Measurements from ENCODE around the gene DHODH. TPM values are rescaled to one million over a fixed set of nuclear protein-coding genes. Genes with fewer than 3 reads are reported as not detected.

Gene DHODH
- total RNA-seq, 2 experiments from 2014 or later: 15.5 to 21.4 TPM

DNA sequence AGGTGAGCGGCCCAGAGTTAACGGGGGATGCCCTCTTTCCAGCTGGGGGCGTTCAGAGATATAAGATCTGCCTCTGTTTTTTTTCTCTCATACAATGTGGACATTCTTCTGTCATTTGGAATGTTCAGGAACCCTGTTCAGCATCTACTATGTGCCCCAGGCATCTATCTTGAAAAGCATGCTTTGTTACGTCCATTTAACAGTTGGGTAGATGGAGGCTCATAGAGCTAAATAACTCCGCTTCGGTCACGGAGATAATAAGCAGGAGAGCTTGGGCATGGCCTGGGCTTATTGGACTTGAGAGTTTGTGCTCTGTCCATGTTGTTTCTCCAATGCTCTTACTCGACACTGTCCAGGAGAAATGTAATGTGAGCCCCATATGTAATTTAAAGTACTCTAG, 6.1 kb downstream of the DHODH start:
- intact Hi-C loops (cut with DNase I, micrococcal nuclease): no loop called here
- DNase-seq (no peak), ATAC-seq (no peak)
- Mint-ChIP-seq H3K4me1 (peaks cover 22% of the 10 kb centered on the region), H3K4me3 (no peak overlapping the region), H3K27ac (no peak overlapping the region), H3K9me3 (ENCODE audit: low read depth) (no peaks in the 10 kb centered on the region), H3K36me3 (ENCODE audit: low read depth) (peaks cover 31% of the 10 kb centered on the region), H3K27me3 (no peaks in the 10 kb centered on the region)
- ChIA-PET CTCF (interaction anchor here (1.0 to 1.1 kb wide), 2 partner anchors 140 to 404 kb away, joined by 3 read pairs; no protein-coding TSS in a partner anchor), POLR2A (no interaction called here)

DNA sequence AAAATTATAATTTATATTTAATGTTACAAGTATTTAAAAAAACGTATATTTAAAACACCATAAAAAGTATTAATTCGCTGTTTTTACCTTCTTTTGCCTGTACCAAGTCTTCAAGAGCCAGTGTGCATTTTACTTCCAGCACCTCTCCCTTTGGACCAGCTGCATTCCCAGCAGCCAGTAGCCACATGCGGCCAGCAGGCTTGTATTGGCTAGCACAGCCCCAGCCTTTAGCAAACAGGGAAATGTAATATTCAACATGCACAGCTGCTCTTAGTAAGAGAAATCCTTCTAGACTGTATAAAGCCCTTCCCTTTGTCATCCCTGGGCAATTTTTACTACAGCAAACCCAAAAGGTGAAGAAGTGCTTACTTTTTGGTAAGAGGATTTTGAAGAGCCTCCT, 6.6 kb downstream of the DHODH start:
- CTCF ChIA-PET: no interaction called here
- intact Hi-C loops (cut with DNase I, micrococcal nuclease): no loop called here
- Mint-ChIP-seq H3K36me3 (ENCODE audit: low read depth) (peaks cover 27% of the 10 kb centered on the region), H3K27ac (no peak overlapping the region), H3K27me3 (no peaks in the 10 kb centered on the region), H3K4me3 (no peak overlapping the region), H3K4me1 (peaks cover 17% of the 10 kb centered on the region), H3K9me3 (ENCODE audit: low read depth) (no peaks in the 10 kb centered on the region)
- no peak for ATAC-seq
- POLR2A ChIA-PET: no interaction called here
- DNase-seq: no peak

DNA sequence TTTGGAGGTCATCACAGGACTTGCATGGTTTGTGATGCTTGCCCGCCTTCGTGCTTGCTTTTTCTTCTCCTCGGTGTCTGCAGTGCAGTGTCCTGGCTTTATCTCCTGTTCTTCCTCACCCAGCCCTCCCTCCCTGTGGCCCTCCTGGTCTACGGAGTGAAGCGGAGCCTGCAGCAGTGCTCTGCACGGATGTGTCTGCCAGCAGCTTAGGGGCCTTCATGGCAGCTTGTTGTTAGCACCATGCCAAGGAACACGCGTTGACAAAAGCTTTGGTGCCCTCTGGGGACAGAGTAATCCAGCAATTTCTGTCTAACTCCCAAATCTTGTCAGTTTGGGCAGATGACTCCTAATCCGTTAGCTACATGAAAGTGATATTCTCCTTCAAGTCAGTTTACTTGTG, 9.9 kb downstream of the DHODH start:
- ATAC-seq (no peak), DNase-seq (no peak)
- H3K36me3 Mint-ChIP-seq (ENCODE audit: low read depth): peaks cover 28% of the 10 kb centered on the region
- no peaks in the 10 kb centered on the region for H3K27me3 Mint-ChIP-seq
- intact Hi-C loops (cut with DNase I, micrococcal nuclease): no loop called here
- ChIA-PET CTCF (interaction anchor here (0.8 to 1.2 kb wide), 2 partner anchors 14 to 17 kb away, joined by 3 to 6 read pairs; no protein-coding TSS in a partner anchor), POLR2A (interaction anchor here (0.9 kb wide), 1 partner anchor 9 kb away, joined by 3 read pairs; no protein-coding TSS in a partner anchor)
- peaks cover 6% of the 10 kb centered on the region for H3K4me1 Mint-ChIP-seq
- no peak overlapping the region for H3K4me3 Mint-ChIP-seq
- no peak overlapping the region for H3K27ac Mint-ChIP-seq
- no peaks in the 10 kb centered on the region for H3K9me3 Mint-ChIP-seq (ENCODE audit: low read depth)

- CTCF ChIA-PET: interaction anchor here (0.6 kb wide), 1 partner anchor 411 kb away, joined by 3 read pairs; no protein-coding TSS in a partner anchor
- no peak overlapping the region for H3K27ac Mint-ChIP-seq
- intact Hi-C loops (cut with DNase I, micrococcal nuclease): no loop called here
Measured at GRCh38 chr16:72021043-72021442, 12.5 kb downstream of the DHODH start.

GRCh38 chr16:72022127-72022526, 13.6 kb downstream of the DHODH start:
- no peaks in the 10 kb centered on the region for H3K4me1 Mint-ChIP-seq
- intact Hi-C loops (cut with DNase I, micrococcal nuclease): no loop called here
- H3K27ac Mint-ChIP-seq: no peak overlapping the region
- no peaks in the 10 kb centered on the region for H3K9me3 Mint-ChIP-seq (ENCODE audit: low read depth)
- ATAC-seq (no peak), DNase-seq (no peak)
- CTCF ChIA-PET: no interaction called here
- H3K27me3 Mint-ChIP-seq: no peaks in the 10 kb centered on the region
- no peak overlapping the region for H3K4me3 Mint-ChIP-seq
- POLR2A ChIA-PET: no interaction called here
- peaks cover 32% of the 10 kb centered on the region for H3K36me3 Mint-ChIP-seq (ENCODE audit: low read depth)

More at GRCh38 chr16:72021043-72021442, 12.5 kb downstream of the DHODH start:
- no peak for ATAC-seq
- POLR2A ChIA-PET: no interaction called here
- no peak for DNase-seq
- no peak overlapping the region for H3K4me3 Mint-ChIP-seq
- no peaks in the 10 kb centered on the region for H3K4me1 Mint-ChIP-seq
- H3K9me3 Mint-ChIP-seq (ENCODE audit: low read depth): no peaks in the 10 kb centered on the region
- peaks cover 35% of the 10 kb centered on the region for H3K36me3 Mint-ChIP-seq (ENCODE audit: low read depth)
- no peaks in the 10 kb centered on the region for H3K27me3 Mint-ChIP-seq

DNA sequence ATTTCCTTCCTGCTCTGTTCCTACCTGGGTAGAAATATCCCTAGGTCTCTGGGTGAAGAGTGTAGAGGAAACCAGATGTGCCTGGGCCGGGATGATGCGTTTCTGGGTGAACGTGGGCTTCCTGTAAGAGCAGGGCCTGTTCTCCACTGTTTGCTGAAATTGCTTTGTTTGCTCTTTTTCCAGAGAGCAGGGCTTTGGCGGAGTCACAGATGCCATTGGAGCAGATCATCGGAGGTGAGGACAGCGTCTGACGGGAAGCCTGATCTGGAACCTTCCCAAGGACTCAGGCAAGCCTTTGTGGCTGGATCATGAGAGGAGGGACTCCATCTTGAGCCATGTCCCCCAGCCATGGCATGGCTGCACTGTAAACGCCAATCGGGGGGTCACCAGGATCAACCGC, 15.4 kb downstream of the DHODH start:
- CTCF ChIA-PET: no interaction called here
- H3K27ac Mint-ChIP-seq: no peak overlapping the region
- ATAC-seq: no peak
- peaks cover 29% of the 10 kb centered on the region for H3K36me3 Mint-ChIP-seq (ENCODE audit: low read depth)
- no peaks in the 10 kb centered on the region for H3K27me3 Mint-ChIP-seq
- no peak overlapping the region for H3K4me3 Mint-ChIP-seq
- no peaks in the 10 kb centered on the region for H3K4me1 Mint-ChIP-seq
- DNase-seq: no peak
- intact Hi-C loops (cut with DNase I, micrococcal nuclease): no loop called here
- POLR2A ChIA-PET: no interaction called here
- no peaks in the 10 kb centered on the region for H3K9me3 Mint-ChIP-seq (ENCODE audit: low read depth)

DNA sequence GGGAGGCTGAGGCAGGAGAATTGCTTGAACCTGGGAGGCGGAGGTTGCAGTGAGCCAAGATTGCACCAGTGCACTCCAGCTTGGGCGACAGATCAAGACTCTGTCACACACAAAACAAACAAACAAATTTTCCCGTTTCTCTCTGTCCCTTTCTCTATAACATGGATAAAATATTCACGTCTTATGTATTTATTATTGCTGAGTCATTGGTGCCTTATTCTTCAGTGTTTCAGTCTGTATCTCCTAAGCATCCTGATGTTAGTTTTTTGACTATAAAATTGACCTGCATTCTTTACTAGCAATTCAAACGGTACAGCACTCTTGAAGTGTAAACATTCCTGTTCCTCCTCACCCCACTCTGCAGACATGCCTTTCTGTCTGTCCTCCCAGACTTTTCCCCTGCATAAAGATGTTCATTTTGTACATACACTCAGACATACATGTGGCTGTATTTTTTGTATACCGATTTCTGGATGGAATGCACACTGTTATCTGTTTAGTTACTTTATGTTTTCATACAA, 16.4 kb downstream of the DHODH start:
- Mint-ChIP-seq H3K4me1 (no peaks in the 10 kb centered on the region), H3K4me3 (no peak overlapping the region), H3K9me3 (ENCODE audit: low read depth) (no peaks in the 10 kb centered on the region), H3K36me3 (ENCODE audit: low read depth) (peaks cover 26% of the 10 kb centered on the region), H3K27ac (no peak overlapping the region), H3K27me3 (no peaks in the 10 kb centered on the region)
- ChIA-PET POLR2A (no interaction called here), CTCF (no interaction called here)
- intact Hi-C loops (cut with DNase I, micrococcal nuclease): no loop called here
- DNase-seq (no peak), ATAC-seq (no peak)

DNA sequence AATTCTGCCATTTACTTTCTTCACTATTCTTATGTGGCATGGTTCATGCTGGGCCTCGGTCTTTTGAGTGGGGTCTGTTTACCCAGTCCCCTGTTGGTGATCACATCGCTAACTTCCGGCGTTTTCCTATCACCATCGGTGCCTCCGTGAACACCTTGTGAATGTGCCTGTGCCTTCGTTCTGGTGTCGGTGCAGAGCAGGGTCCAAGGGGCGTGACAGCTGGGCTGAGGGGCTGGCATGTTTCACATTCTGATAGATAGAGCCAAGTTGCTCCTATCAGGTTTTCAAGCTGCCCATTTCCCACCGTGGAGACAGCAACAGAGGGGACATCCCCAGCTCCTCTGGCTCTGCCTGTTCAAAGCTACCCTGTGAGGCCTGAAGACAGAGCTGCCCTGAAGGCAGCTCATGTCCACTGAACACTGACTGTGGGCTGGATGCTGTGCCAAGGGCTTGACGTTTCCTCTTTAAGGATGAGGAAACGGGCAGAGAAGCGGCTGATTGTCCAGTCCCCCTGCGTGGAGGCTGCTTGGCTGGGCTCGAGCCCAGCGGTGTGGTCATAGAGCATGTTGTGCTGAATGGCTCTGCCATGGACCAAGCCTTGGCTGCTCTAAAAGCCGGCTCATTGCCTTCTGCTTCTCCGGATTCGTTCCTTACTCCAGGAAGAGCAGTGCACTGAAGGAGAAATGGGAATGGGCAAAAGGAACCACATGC, 17.0 kb downstream of the DHODH start:
- Mint-ChIP-seq H3K4me1 (no peaks in the 10 kb centered on the region), H3K4me3 (no peak overlapping the region), H3K27me3 (no peaks in the 10 kb centered on the region), H3K27ac (no peak overlapping the region), H3K9me3 (ENCODE audit: low read depth) (no peaks in the 10 kb centered on the region), H3K36me3 (ENCODE audit: low read depth) (peaks cover 26% of the 10 kb centered on the region)
- CTCF ChIA-PET: no interaction called here
- DNase-seq (no peak), ATAC-seq (no peak)
- POLR2A ChIA-PET: no interaction called here
- intact Hi-C loops (cut with DNase I, micrococcal nuclease): no loop called here

GRCh38 chr16:72027669-72028378, 19.3 kb downstream of the DHODH start:
- peaks cover 22% of the 10 kb centered on the region for H3K36me3 Mint-ChIP-seq (ENCODE audit: low read depth)
- intact Hi-C loops (cut with DNase I, micrococcal nuclease): no loop called here
- DNase-seq: no peak
- no peaks in the 10 kb centered on the region for H3K9me3 Mint-ChIP-seq (ENCODE audit: low read depth)
- H3K4me3 Mint-ChIP-seq: no peak overlapping the region
- no peaks in the 10 kb centered on the region for H3K27me3 Mint-ChIP-seq
- ChIA-PET POLR2A (no interaction called here), CTCF (interaction anchor here (0.6 kb wide), 1 partner anchor 1270 kb away, joined by 4 read pairs; no protein-coding TSS in a partner anchor)
- no peak overlapping the region for H3K27ac Mint-ChIP-seq
- no peaks in the 10 kb centered on the region for H3K4me1 Mint-ChIP-seq
- no peak for ATAC-seq

- CTCF ChIA-PET: no interaction called here
- Mint-ChIP-seq H3K4me1 (no peaks in the 10 kb centered on the region), H3K27ac (no peak overlapping the region), H3K4me3 (no peak overlapping the region), H3K9me3 (ENCODE audit: low read depth) (no peaks in the 10 kb centered on the region), H3K36me3 (ENCODE audit: low read depth) (peaks cover 13% of the 10 kb centered on the region), H3K27me3 (no peaks in the 10 kb centered on the region)
- DNase-seq (no peak), ATAC-seq (no peak)
- intact Hi-C loops (cut with DNase I, micrococcal nuclease): no loop called here
- POLR2A ChIA-PET: no interaction called here
Measured at GRCh38 chr16:72029567-72030271, 21.2 kb downstream of the DHODH start.

DNA sequence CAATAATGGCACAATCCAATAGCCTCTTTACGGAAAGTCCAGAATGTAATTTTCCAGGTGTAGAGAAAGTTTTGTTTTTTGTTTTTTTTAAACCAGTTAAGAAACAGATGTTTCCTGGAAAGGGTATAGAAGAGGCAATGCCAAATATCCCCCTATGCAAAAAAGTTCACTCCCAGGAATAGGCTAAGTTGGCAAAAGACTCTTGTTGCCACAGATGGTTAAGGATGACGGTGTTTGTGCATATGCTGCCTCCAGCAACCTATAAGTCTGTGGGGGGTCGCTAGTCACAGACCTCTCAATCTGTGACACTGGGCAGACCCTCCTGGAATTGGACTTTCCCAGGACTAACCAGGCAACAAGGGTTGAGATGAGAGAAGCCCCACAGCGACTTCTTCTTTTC, 24.9 kb downstream of the DHODH start:
- DNase-seq (no peak), ATAC-seq (no peak)
- no peak overlapping the region for H3K4me3 Mint-ChIP-seq
- POLR2A ChIA-PET: no interaction called here
- H3K27me3 Mint-ChIP-seq: no peaks in the 10 kb centered on the region
- no peaks in the 10 kb centered on the region for H3K9me3 Mint-ChIP-seq (ENCODE audit: low read depth)
- no peak overlapping the region for H3K27ac Mint-ChIP-seq
- CTCF ChIA-PET: no interaction called here
- intact Hi-C loops (cut with DNase I, micrococcal nuclease): no loop called here
- H3K4me1 Mint-ChIP-seq: no peaks in the 10 kb centered on the region
- peaks cover 3% of the 10 kb centered on the region for H3K36me3 Mint-ChIP-seq (ENCODE audit: low read depth)

Data from activated CD4-positive, alpha-beta T cell treated with anti-CD3 and anti-CD28 coated beads for 36 hours (primary cell).